HepG2 (cell line): ENCODE measurements around the gene EXTL1. TPM values are rescaled to one million over a fixed set of nuclear protein-coding genes. Genes with fewer than 3 reads are reported as not detected.

Source experiments
- ATAC-seq: fragments of 200-7000 bp; cut with Tn5 transposase; 3 replicates; pipeline ENCODE4 v1.9.1; 2020; ENCODE audit warnings: mild to moderate bottlenecking, moderate library complexity
- BruUV-seq: library from RNA; stranded (reverse); fragments of 400-500 nt; replicated peaks from 2 replicates; lab custom pipeline; 2021; lab: Mats Ljungman, UMichigan
- CTCF ChIA-PET: fragments of 300-600 bp; formaldehyde crosslinking; extraction: SDS; loops from one replicate; lab custom pipeline; 2021; ENCODE audit warnings: low total read pairs, inconsistent platforms, low intra/inter-chr PET ratio; lab: Yijun Ruan, JAX
- POLR2A ChIA-PET: fragments of 350-600 bp; sonication (Branson Sonifier 250); formaldehyde crosslinking; loops from one replicate; lab custom pipeline; 2020; ENCODE audit warnings: antibody characterized with exemption, inconsistent platforms; lab: Yijun Ruan, JAX
- DNase-seq: peaks from one replicate; pipeline ENCODE4 v3.0.0-alpha.2; 2015; ENCODE audit warnings: low spot score
- FAIRE-seq: peaks from 3 replicates; lab custom pipeline; 2011; peaks lifted over from hg19 to GRCh38; lab: Jason Lieb, UNC
- H2AFZ ChIP-seq: one replicate; pipeline ENCODE4 v1.6.1; 2011; ENCODE audit warnings: low read length, inconsistent platforms
- H3K27ac ChIP-seq: fragments of 300-600 bp; 3 replicates; pipeline ENCODE4 v1.8.0; 2011; ENCODE audit warnings: mixed run types, mild to moderate bottlenecking, mixed read lengths, low read length, inconsistent platforms; ENCODE audit not compliant: insufficient read depth; ENCODE audit errors: extremely low read length
- H3K27me3 ChIP-seq, 2 experiments: fragments of 200-600 bp in 1 of 2; 2 replicates in 1 of 2; 3 replicates in 1 of 2; pipeline versions ENCODE4 v1.6.0 to v1.8.0; 2011; ENCODE audit warnings: low read length in 2 of 2, mild to moderate bottlenecking in 2 of 2, moderate library complexity in 2 of 2, inconsistent platforms in 1 of 2; ENCODE audit not compliant: insufficient read depth in 2 of 2, control insufficient read depth in 1 of 2
- H3K36me3 ChIP-seq, 2 experiments: fragments of 200-600 bp in 1 of 2; replicated peaks in 1 of 2; 2 replicates in 1 of 2; 3 replicates in 1 of 2; pipeline versions ENCODE4 v1.5.1 to v1.8.0; 2011; ENCODE audit warnings: low read length in 2 of 2, inconsistent platforms in 1 of 2; ENCODE audit not compliant: insufficient read depth in 2 of 2, control insufficient read depth in 1 of 2
- H3K4me1 ChIP-seq: 2 replicates; pipeline ENCODE4 v1.5.1; 2012; ENCODE audit warnings: low read length, inconsistent platforms; ENCODE audit not compliant: insufficient read depth
- H3K4me2 ChIP-seq: 2 replicates; pipeline ENCODE4 v1.6.0; 2011; ENCODE audit warnings: low read depth, low read length, inconsistent platforms
- H3K4me3 ChIP-seq, 3 experiments: fragments of 200-600 bp in 1 of 3; sonication (generic), shearing (Covaris generic) in 1 of 3; replicated peaks in 1 of 3; 2 replicates each; pipeline ENCODE4 v1.5.1; 2011 to 2016; ENCODE audit warnings: low read length in 3 of 3, inconsistent platforms in 2 of 3, low read depth in 2 of 3, mild to moderate bottlenecking in 2 of 3, control low read depth in 1 of 3, mixed read lengths in 1 of 3; ENCODE audit not compliant: insufficient read depth in 1 of 3
- H3K79me2 ChIP-seq: one replicate; pipeline ENCODE4 v1.6.1; 2011; ENCODE audit warnings: low read length, inconsistent platforms; ENCODE audit not compliant: insufficient read depth
- H3K9ac ChIP-seq: 2 replicates; pipeline ENCODE4 v1.6.0; 2011; ENCODE audit warnings: mild to moderate bottlenecking, low read depth, low read length, inconsistent platforms; ENCODE audit not compliant: insufficient read depth
- H3K9me3 ChIP-seq: 2 replicates; pipeline ENCODE4 v1.5.1; 2012; ENCODE audit warnings: mild to moderate bottlenecking, low read length
- H4K20me1 ChIP-seq: 2 replicates; pipeline ENCODE4 v1.6.0; 2011; ENCODE audit warnings: inconsistent platforms, mild to moderate bottlenecking, low read length, moderate library complexity; ENCODE audit not compliant: insufficient read depth
- DNMT3B ChIP-seq: conservative IDR thresholded peaks from 2 replicates; pipeline ENCODE4 v1.6.1; 2016; ENCODE audit warnings: missing biosample characterization, control low read depth
- FOXP1 ChIP-seq, 2 experiments: fragments of 450-650 bp in 1 of 2; IDR thresholded peaks; 2 replicates each; pipeline ENCODE4 v1.6.1; 2017 to 2018; ENCODE audit warnings: antibody characterized with exemption in 1 of 2
- GATAD1 ChIP-seq: IDR thresholded peaks from 2 replicates; pipeline ENCODE4 v1.6.1; 2016; ENCODE audit warnings: missing genetic modification reagents, missing compliant biosample characterization
- MTF1 ChIP-seq: sonication (generic); formaldehyde crosslinking; IDR thresholded peaks from 2 replicates; pipeline ENCODE4 v1.5.0; 2020; ENCODE audit warnings: missing genetic modification reagents
- ZBTB21 ChIP-seq: sonication (generic); formaldehyde crosslinking; IDR thresholded peaks from 2 replicates; pipeline ENCODE4 v1.4.0; 2020; ENCODE audit warnings: missing genetic modification reagents
- ZFP1 ChIP-seq: IDR thresholded peaks from 2 replicates; pipeline ENCODE4 v1.6.1; 2016
- ZNF709 ChIP-seq: sonication (generic); formaldehyde crosslinking; IDR thresholded peaks from 2 replicates; pipeline ENCODE4 v1.5.0; 2020; ENCODE audit warnings: mild to moderate bottlenecking, missing genetic modification reagents
- WGBS: methylation state at CpG from one replicate; pipeline ENCODE4 v1.1.6; 2017; ENCODE audit warnings: low lambda C conversion rate; 5-methylcytosine and 5-hydroxymethylcytosine counted together
- in situ Hi-C: cut with HindIII; loops from 2 replicates; pipeline ENCODE4 v1.10.0; 2017; ENCODE audit warnings: low pct_unique_long_range_greater_than_20kb; ENCODE audit not compliant: extremely low pct_ligation_motif_present
- intact Hi-C: fragments of 100-400 bp; cut with micrococcal nuclease; formaldehyde crosslinking; loops from one replicate; pipeline ENCODE4 v1.10.0; 2022; ENCODE audit not compliant: unreplicated experiment
- polyA plus RNA-seq, 8 experiments: library from polyadenylated mRNA; depleted of rRNA in 3 of 8; stranded (reverse) in 7 of 8; unstranded in 1 of 8; fragments of >200 nt; fragmentation: Illumina TruSeq in 4 of 8; extraction: Trizol in 4 of 8; gene quantifications; 2 replicates each; pipeline versions ENCODE4 v1.2.1 to v1.2.3, GENCODE V29; 2011 to 2016; ENCODE audit warnings: low read depth in 4 of 8, missing spikeins in 1 of 8, mixed read lengths in 1 of 8; ENCODE audit not compliant: insufficient read depth in 1 of 8
- total RNA-seq, 5 experiments: library from RNA; depleted of rRNA; stranded (reverse); fragments of >200 nt; fragmentation: Illumina TruSeq; extraction: Trizol; gene quantifications; 2 replicates each; pipeline ENCODE4 v1.2.3, GENCODE V29; 2016; ENCODE audit warnings: low read depth in 1 of 5
- TF ChIP-seq, protein P1 (sequence below): sonication (generic); formaldehyde crosslinking; IDR thresholded peaks from 2 replicates; pipeline ENCODE4 v1.5.1; 2020; ENCODE audit warnings: missing genetic modification reagents, mild to moderate bottlenecking, borderline replicate concordance

The EXTL1 gene
- total and polyA plus RNA-seq, 2 of the 13 experiments (the other 11 are each of a cell fraction or from before 2014, with no cell fraction given): 0.35 to 1.0 TPM

DNA sequence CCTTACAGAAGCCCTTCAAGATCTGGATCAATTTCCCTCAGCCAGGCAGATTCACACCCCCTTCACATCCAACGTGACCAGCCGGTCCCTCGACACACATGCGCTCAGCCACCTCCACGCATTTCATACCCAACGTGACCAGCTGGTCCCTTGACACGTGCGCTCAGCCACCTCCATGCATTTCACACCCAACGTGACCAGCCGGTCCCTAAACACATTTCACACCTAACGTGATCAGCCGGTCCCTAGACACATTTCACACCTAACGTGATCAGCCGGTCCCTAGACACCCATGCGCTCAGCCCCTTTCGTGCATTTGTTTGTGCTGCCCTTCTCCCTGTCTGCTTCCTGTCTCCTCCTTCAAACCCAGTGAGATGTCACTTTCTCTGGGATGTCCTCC, 14.9 kb upstream of the EXTL1 start:
- Histone ChIP-seq H3K79me2 (no peaks in the 10 kb centered on the region), H3K9me3 (no peaks in the 10 kb centered on the region), H3K27me3 (peaks cover 3 to 13% of the 10 kb centered on the region in 2 experiments; a peak in 4 of 5 replicates), H3K9ac (no peak overlapping the region), H3K4me1 (peaks cover 8% of the 10 kb centered on the region; the same call in 1 of the 2 replicates), H3K27ac (no peak overlapping the region), H2AFZ (no peak overlapping the region), H3K4me3 (no peak overlapping the region), H4K20me1 (no peaks in the 10 kb centered on the region), H3K36me3 (no peaks in the 10 kb centered on the region), H3K4me2 (no peak overlapping the region)
- TF ChIP-seq ZFP1 (CRISPR knock-in tag) (no peak), ZBTB21 (CRISPR knock-in tag) (no peak), GATAD1 (CRISPR knock-in tag) (no peak), MTF1 (CRISPR knock-in tag) (no peak), DNMT3B (CRISPR knock-in tag) (no peak), FOXP1 (IDR thresholded peaks at IDR 0.05) (no peak), FOXP1 (CRISPR knock-in tag; IDR thresholded peaks at IDR 0.05) (no peak), ZNF709 (CRISPR knock-in tag) (no peak)
- TF ChIP-seq, protein P1, sequence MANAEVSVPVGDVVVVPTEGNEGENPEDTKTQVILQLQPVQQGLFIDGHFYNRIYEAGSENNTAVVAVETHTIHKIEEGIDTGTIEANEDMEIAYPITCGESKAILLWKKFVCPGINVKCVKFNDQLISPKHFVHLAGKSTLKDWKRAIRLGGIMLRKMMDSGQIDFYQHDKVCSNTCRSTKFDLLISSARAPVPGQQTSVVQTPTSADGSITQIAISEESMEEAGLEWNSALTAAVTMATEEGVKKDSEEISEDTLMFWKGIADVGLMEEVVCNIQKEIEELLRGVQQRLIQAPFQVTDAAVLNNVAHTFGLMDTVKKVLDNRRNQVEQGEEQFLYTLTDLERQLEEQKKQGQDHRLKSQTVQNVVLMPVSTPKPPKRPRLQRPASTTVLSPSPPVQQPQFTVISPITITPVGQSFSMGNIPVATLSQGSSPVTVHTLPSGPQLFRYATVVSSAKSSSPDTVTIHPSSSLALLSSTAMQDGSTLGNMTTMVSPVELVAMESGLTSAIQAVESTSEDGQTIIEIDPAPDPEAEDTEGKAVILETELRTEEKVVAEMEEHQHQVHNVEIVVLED (CRISPR knock-in tag): no peak
- no TSS peak for BruUV-seq
- FAIRE-seq (no peak), DNase-seq (no peak), ATAC-seq (no peak)
- WGBS: 69% methylated on average over 16 of the region's 16 CpGs
- CTCF ChIA-PET: no interaction called here
- intact Hi-C loops: no loop called here
- POLR2A ChIA-PET: no interaction called here
- in situ Hi-C loops: no loop called here
